ENCODE results near the gene NBPF12. TPM values are rescaled to one million over a fixed set of nuclear protein-coding genes. Genes with fewer than 3 reads are reported as not detected.
"Not testable (repeated sequence)": the region's sequence is repeated elsewhere in the genome, so short reads cannot be mapped to it uniquely, and the experiment has no call there.

NBPF12 gene
- total RNA-seq, 2 donors from 2014 or later, result 11.3 to 13.1 TPM

DNA sequence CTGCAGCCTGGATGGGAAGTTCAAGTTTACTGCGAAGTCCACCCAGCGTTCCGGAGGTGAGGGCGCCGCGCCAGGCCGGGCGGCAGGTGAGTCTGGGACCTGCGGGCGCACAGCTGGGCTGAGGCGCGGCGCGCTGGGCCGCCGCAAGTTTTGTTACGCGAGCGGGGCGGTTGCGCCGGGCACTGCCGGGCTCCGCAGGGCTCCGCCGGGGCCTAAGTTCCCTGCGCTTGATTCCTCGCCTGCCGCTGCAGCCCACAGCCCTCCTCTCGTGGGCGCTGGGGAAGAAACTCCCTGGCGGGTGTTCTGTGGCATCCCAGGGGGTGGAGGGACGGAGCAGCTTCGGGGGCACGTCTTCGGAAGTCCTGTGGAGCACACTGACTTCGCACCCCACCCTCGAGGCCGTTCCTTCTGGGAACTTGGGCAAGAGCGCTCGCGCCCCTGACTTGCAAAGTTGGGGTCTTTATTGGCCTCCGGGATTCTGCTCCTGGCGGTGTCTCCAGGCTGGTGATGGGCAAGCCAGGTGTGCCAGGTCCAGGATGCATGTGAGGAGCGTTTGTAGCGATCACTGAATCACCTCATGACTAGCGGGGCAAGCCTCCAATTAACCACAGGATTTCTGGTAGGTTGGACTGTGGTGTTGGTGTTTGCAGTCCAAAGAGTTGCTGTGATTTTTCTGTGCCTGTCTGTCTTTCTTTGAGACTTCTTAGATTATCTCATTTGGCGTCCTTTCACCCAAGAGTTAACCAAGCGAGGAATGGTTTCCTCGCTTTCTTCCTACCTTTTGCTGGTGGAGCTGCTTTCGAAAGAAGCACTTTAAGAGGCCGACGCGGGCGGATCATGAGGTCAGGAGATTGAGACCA is 1.0 kb downstream of the NBPF12 start:
- not testable (repeated sequence) for DNase-seq (ENCODE audit: low spot score); H3K9me3 Mint-ChIP-seq; H3K36me3 Mint-ChIP-seq; H3K27me3 Mint-ChIP-seq
- Mint-ChIP-seq H3K27ac (peak overlapping the region in 1 of 2 donors; percentile 72), H3K4me1 (ENCODE audit: low read depth in 2 of 2) (peaks cover 9 to 14% of the 10 kb centered on the region in 2 donors), H3K4me3 (peak overlapping the region; percentile 86)
- ATAC-seq, result peak; percentile 56 to 62

DNA sequence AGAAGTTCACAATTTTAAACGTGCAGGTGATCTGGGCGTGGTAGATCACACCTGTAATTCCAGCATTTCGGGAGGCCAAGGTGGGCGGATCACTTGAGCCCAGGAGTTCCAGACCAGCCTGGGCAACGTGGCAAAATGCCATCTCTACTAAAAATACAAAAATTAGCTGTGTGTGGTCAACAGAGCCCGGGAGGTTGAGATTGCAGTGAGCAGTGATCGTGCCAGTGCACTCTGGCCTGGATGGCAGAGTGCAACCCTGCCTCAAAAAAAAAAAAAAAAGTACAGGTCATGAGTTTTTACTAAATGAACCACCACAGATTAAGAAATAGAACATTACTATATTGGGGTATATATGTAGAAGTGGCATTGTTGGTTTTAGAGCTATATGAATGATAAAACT is 2.2 kb downstream of the NBPF12 start:
- H3K27ac Mint-ChIP-seq; ATAC-seq; H3K27me3 Mint-ChIP-seq; H3K36me3 Mint-ChIP-seq; H3K9me3 Mint-ChIP-seq; DNase-seq (ENCODE audit: low spot score); H3K4me1 Mint-ChIP-seq (ENCODE audit: low read depth in 2 of 2): not testable (repeated sequence)
- peak overlapping the region; percentile 86 for H3K4me3 Mint-ChIP-seq

DNA sequence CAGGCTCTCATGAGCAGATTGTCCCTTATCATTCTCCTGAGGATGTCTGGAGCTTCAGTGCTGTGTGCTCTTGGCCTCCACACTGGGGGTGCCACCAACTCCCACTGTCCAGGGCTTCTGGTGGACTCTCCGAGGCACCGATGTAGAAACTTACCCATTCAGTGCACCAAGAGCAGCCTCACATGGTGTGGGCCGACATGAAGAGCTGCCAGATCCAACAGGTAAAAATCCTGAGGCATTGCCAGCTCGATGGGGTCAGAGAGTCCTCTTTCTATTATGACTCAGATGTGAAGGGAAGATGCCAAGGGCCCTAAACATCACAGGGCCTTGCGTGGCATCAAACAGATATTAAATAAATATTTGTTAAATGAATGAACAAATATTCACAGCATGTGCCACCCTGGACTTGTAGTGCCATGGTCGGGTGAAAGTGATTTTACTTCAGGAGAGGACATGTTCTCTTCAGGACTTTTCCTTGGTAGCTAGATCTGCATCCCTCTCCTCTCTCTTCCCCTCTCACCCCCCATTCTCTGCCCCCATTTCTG is 5.3 kb downstream of the NBPF12 start:
- H3K4me3 Mint-ChIP-seq, H3K9me3 Mint-ChIP-seq: not testable (repeated sequence)

DNA sequence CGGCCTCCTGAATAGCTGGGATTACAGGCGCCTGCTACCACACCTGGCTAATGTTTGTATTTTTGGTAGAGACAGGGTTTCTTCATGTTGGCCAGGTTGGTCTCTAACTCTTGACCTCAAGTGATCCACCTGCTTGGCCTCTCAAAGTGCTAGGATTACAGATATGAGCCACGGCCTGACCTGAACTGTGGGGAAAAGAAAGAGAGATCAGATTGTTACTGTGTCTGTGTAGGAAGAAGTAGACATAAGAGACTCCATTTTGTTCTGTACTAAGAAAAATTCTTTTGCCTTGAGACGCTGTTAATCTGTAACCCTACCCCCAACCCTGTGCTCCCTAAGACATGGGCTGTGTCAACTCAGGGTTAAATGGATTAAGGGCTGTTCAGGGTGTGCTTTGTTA is 10.0 kb downstream of the NBPF12 start:
- H3K9me3 Mint-ChIP-seq; H3K4me1 Mint-ChIP-seq (ENCODE audit: low read depth in 2 of 2); DNase-seq (ENCODE audit: low spot score); H3K36me3 Mint-ChIP-seq; ATAC-seq; H3K27me3 Mint-ChIP-seq; H3K27ac Mint-ChIP-seq; H3K4me3 Mint-ChIP-seq: not testable (repeated sequence)

More for the DNA sequence above, 5.3 kb downstream of the NBPF12 start:
- H3K27me3 Mint-ChIP-seq; DNase-seq (ENCODE audit: low spot score); ATAC-seq; H3K36me3 Mint-ChIP-seq; H3K4me1 Mint-ChIP-seq (ENCODE audit: low read depth in 2 of 2); H3K27ac Mint-ChIP-seq: not testable (repeated sequence)

DNA sequence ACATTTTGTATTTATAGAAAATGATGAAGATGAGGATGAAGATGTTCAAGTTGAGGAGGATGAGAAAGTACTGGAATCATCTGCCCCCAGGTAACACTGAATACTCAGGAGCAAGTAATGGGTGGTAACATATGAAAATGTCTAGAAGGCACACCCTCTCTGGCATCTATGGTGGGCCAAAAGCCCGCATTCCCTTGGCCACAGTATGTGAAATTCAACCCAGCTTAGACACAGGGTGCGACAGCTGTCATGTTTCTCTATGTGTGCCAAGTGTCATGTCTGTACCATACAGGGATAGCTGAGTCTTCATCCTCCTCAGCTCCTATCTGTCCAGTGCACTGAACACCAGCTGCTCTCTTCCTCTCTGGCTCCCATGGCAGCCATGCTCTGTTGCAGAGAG is 26.2 kb downstream of the NBPF12 start:
- H3K4me3 Mint-ChIP-seq; H3K9me3 Mint-ChIP-seq; ATAC-seq; H3K36me3 Mint-ChIP-seq; H3K27me3 Mint-ChIP-seq; DNase-seq (ENCODE audit: low spot score); H3K4me1 Mint-ChIP-seq (ENCODE audit: low read depth in 2 of 2); H3K27ac Mint-ChIP-seq: not testable (repeated sequence)

DNA sequence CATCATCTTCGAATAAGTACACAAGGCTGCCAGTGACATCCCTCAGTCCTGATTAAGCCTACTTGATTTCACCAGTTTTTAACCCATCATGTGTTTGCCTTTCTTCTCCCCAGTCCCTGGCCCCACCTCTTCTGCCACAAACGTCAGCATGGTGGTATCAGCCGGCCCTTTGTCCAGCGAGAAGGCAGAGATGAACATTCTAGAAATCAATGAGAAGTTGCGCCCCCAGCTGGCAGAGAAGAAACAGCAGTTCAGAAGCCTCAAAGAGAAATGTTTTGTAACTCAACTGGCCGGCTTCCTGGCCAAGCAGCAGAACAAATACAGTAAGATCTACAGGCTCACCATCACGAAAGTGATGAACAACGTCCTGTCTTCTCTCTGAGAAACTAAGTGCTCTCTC is 28.2 kb downstream of the NBPF12 start:
- not testable (repeated sequence) for H3K36me3 Mint-ChIP-seq; H3K4me1 Mint-ChIP-seq (ENCODE audit: low read depth in 2 of 2); DNase-seq (ENCODE audit: low spot score); H3K4me3 Mint-ChIP-seq; H3K27me3 Mint-ChIP-seq; H3K9me3 Mint-ChIP-seq; H3K27ac Mint-ChIP-seq; ATAC-seq

DNA sequence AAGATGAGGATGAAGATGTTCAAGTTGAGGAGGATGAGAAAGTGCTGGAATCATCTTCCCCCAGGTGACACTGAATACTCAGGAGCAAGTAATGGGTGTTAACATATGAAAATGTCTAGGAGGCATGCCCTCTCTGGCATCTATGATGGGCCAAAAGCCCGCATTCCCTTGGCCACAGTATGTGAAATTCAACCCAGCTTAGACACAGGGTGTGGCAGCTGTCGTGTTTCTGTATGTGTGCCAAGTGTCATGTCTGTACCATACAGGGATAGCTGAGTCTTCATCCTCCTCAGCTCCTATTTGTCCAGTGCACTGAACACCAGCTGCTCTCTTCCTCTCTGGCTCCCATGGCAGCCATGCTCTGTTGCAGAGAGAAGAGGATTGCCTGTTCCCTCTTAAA is 32.5 kb downstream of the NBPF12 start:
- not testable (repeated sequence) for H3K9me3 Mint-ChIP-seq; H3K4me1 Mint-ChIP-seq (ENCODE audit: low read depth in 2 of 2); H3K27ac Mint-ChIP-seq; H3K27me3 Mint-ChIP-seq; H3K36me3 Mint-ChIP-seq; DNase-seq (ENCODE audit: low spot score); ATAC-seq; H3K4me3 Mint-ChIP-seq

DNA sequence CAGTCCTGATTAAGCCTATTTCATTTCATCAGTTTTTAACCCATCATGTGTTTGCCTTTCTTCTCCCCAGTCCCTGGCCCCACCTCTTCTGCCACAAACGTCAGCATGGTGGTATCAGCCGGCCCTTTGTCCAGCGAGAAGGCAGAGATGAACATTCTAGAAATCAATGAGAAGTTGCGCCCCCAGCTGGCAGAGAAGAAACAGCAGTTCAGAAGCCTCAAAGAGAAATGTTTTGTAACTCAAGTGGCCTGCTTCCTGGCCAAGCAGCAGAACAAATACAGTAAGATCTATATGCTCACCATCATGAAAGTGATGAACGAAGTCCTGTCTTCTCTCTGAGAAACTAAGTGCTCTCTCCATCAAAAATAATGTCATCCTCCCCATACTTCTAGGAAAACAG is 34.6 kb downstream of the NBPF12 start:
- not testable (repeated sequence) for H3K9me3 Mint-ChIP-seq; H3K27me3 Mint-ChIP-seq; H3K4me1 Mint-ChIP-seq (ENCODE audit: low read depth in 2 of 2); H3K27ac Mint-ChIP-seq; H3K4me3 Mint-ChIP-seq; DNase-seq (ENCODE audit: low spot score); H3K36me3 Mint-ChIP-seq; ATAC-seq

DNA sequence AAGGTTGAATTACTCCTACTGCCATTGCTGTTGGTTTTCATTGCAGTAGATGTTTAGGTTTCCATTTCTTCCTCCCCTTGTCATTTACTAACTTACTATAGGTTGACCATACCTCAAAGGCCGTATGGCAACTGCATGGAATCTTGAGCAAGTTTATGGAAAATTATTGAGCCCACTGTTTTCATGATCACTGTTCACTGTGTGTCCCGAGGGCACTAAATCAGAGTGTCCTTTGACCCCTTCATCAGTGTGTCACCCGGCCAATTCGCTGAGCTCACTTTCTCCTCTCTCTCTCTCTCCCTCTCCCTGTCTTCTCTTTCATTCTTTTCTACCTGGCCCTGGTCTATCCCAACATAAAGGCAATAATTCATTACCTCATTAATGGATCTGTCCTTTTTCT is 47.7 kb downstream of the NBPF12 start:
- ATAC-seq; H3K4me3 Mint-ChIP-seq; H3K27ac Mint-ChIP-seq; H3K9me3 Mint-ChIP-seq; DNase-seq (ENCODE audit: low spot score); H3K4me1 Mint-ChIP-seq (ENCODE audit: low read depth in 2 of 2); H3K27me3 Mint-ChIP-seq: not testable (repeated sequence)
- peaks cover 12% of the 10 kb centered on the region for H3K36me3 Mint-ChIP-seq

DNA sequence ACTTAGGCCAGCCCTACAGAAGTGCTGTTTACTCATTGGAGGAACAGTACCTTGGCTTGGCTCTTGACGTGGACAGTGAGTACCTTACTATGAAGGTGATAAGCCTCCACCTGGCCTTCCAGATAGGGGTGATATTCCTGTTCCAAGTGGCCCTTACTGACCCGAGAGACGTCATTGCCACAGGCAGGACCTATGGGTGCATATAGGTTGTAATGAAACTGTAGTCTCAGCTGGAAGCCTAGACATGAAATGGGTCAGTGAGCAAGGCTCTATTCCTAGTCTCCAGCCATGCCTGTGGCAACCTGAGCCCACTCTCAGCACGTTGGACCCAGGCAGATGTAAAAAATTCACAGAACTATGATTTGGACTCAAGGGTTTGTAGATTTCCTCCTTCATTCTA is 48.3 kb downstream of the NBPF12 start:
- not testable (repeated sequence) for DNase-seq (ENCODE audit: low spot score); ATAC-seq; H3K4me3 Mint-ChIP-seq; H3K9me3 Mint-ChIP-seq; H3K27ac Mint-ChIP-seq; H3K4me1 Mint-ChIP-seq (ENCODE audit: low read depth in 2 of 2); H3K27me3 Mint-ChIP-seq
- peaks cover 12% of the 10 kb centered on the region for H3K36me3 Mint-ChIP-seq

DNA sequence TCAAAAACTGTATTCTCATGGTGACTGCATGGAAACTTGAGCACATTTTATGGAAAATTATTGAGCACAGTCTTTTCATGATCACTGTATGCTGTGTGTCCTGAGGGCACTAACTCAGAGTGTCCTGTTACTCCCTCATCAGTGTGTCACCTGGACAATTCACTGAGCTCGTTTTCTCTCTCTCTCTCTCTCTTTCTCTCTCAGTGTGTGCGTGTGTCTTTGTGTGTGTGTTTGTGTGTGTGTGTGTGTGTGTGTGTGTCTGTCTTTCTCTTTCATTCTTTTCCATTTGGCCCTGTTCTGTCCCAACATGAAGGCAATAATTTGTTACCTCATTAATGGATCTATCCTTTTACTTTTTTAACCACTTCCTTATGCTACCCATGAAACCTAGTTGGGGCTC is 49.4 kb downstream of the NBPF12 start:
- H3K4me1 Mint-ChIP-seq (ENCODE audit: low read depth in 2 of 2); ATAC-seq; H3K27ac Mint-ChIP-seq; H3K9me3 Mint-ChIP-seq; H3K27me3 Mint-ChIP-seq; DNase-seq (ENCODE audit: low spot score); H3K4me3 Mint-ChIP-seq: not testable (repeated sequence)
- H3K36me3 Mint-ChIP-seq, result peaks cover 12% of the 10 kb centered on the region

DNA sequence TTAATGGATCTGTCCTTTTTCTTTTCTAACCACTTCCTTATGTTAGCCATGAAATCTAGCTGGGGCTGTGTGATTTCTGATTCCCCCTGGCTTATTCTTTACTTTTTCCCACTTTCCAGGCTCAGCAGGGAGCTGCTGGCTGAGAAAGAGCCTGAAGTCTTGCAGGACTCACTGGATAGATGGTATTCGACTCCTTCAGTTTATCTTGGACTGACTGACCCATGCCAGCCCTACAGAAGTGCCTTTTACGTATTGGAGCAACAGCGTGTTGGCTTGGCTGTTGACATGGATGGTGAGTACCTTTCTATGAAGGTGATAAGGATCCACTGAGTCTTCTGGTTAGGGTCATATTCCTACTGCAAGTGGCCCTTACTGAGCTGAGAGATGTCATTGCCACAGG is 51.3 kb downstream of the NBPF12 start:
- not testable (repeated sequence) for H3K9me3 Mint-ChIP-seq; H3K27me3 Mint-ChIP-seq; H3K4me3 Mint-ChIP-seq; H3K27ac Mint-ChIP-seq; H3K4me1 Mint-ChIP-seq (ENCODE audit: low read depth in 2 of 2); ATAC-seq; DNase-seq (ENCODE audit: low spot score)
- H3K36me3 Mint-ChIP-seq, result peaks cover 17% of the 10 kb centered on the region

DNA sequence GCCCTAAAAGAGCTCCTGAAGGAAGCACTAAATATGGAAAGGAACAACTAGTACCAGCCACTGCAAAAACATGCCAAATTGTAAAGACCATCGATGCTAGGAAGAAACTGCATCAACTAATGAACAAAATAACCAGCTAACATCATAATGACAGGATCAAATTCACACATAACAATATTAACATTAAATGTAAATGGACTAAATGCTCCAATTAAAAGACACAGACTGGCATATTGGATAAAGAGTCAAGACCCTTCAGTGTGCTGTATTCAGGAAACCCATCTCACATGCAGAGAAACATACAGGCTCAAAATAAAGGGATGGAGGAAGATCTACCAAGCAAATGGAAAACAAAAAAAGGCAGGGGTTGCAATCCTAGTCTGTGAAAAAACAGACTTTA is 70.4 kb downstream of the NBPF12 start:
- H3K4me1 Mint-ChIP-seq (ENCODE audit: low read depth in 2 of 2); DNase-seq (ENCODE audit: low spot score); H3K4me3 Mint-ChIP-seq; H3K27ac Mint-ChIP-seq; H3K9me3 Mint-ChIP-seq; ATAC-seq: not testable (repeated sequence)
- Mint-ChIP-seq H3K27me3 (peaks cover 12 to 22% of the 10 kb centered on the region in 2 donors), H3K36me3 (peaks cover 25% of the 10 kb centered on the region)

DNA sequence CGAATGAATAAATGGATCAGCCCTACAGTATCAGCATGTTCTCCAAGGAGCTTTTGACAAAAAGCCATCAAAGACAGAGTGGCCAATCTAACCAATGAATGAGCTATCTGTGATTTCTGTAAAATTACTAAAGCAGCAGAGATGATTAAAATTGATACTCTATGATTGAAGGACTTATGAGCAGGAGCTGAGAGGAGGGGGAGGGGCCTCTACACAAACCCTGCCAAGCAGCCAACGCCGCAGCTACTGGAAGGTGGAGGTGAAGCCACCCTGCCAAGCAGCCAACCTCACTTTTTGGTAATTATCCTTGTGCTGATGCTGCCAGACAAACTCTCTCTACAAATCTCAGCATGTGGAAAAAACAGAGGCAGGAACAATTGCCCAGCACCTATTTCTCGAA is 88.9 kb downstream of the NBPF12 start:
- H3K27me3 Mint-ChIP-seq, result peaks cover 30 to 34% of the 10 kb centered on the region in 2 donors
- not testable (repeated sequence) for H3K4me1 Mint-ChIP-seq (ENCODE audit: low read depth in 2 of 2); H3K9me3 Mint-ChIP-seq; H3K36me3 Mint-ChIP-seq; H3K27ac Mint-ChIP-seq; ATAC-seq; H3K4me3 Mint-ChIP-seq; DNase-seq (ENCODE audit: low spot score)

Data from natural killer cell treated with Interleukin-12 subunit alpha and Interleukin-12 subunit beta and Interleukin-15 and Interleukin-18, amount 100 ng/mL, for 72 hours (primary cell).